CD4-positive, alpha-beta memory T cell (primary cell): ENCODE results near the gene PIK3CB. TPM values are rescaled to one million over a fixed set of nuclear protein-coding genes. Genes with fewer than 3 reads are reported as not detected.

ENCODE experiments used
- CTCF ChIA-PET: fragments of 350-600 bp; sonication (Branson Sonifier 250); formaldehyde crosslinking; loops from one replicate; lab custom pipeline; 2021; ENCODE audit warnings: inconsistent platforms; ENCODE audit not compliant: partially characterized antibody; lab: Charles Lee
- POLR2A ChIA-PET: fragments of 350-600 bp; sonication (Branson Sonifier 250); formaldehyde crosslinking; loops from one replicate; lab custom pipeline; 2021; ENCODE audit not compliant: partially characterized antibody; lab: Charles Lee
- DNase-seq, 5 donors: peaks; one replicate each; pipeline versions ENCODE4 v3.0.0 to v3.0.0-alpha.2; 2020 to 2022; ENCODE audit warnings: mixed read lengths in 1 of 5
- H3K27ac ChIP-seq: one replicate; pipeline ENCODE4 v1.7.0; 2013; ENCODE audit warnings: low read depth, low read length
- H3K27me3 ChIP-seq: 2 replicates; pipeline ENCODE4 v1.7.0; 2013; ENCODE audit warnings: mild to moderate bottlenecking, low read length, moderate library complexity; ENCODE audit not compliant: insufficient read depth
- H3K36me3 ChIP-seq: 2 replicates; pipeline ENCODE4 v1.7.0; 2013; ENCODE audit warnings: mild to moderate bottlenecking, low read length, moderate library complexity; ENCODE audit not compliant: insufficient read depth
- H3K4me1 ChIP-seq: 2 replicates; pipeline ENCODE4 v1.7.0; 2013; ENCODE audit warnings: mild to moderate bottlenecking, low read length, moderate library complexity; ENCODE audit not compliant: insufficient read depth
- H3K4me3 ChIP-seq, 2 donors: one replicate each; pipeline ENCODE4 v1.7.0; 2013; ENCODE audit warnings: low read length in 2 of 2, mild to moderate bottlenecking in 1 of 2
- H3K9me3 ChIP-seq, 2 donors: one replicate each; pipeline ENCODE4 v1.7.0; 2013; ENCODE audit warnings: low read length in 2 of 2, control low read depth in 1 of 2; ENCODE audit not compliant: control insufficient read depth in 1 of 2
- H3K27ac Mint-ChIP-seq, 7 donors: one replicate each; pipeline ENCODE4 v1.8.0; 2020 to 2021; ENCODE audit warnings: mixed read lengths in 7 of 7, mild to moderate bottlenecking in 6 of 7, inconsistent platforms in 3 of 7, moderate library complexity in 3 of 7
- H3K27me3 Mint-ChIP-seq, 2 donors: one replicate each; pipeline ENCODE4 v1.8.0; 2020 to 2021; ENCODE audit warnings: mixed read lengths in 2 of 2
- H3K36me3 Mint-ChIP-seq, 2 donors: one replicate each; pipeline ENCODE4 v1.8.0; 2020 to 2021; ENCODE audit warnings: mixed read lengths in 2 of 2, inconsistent platforms in 1 of 2, mild to moderate bottlenecking in 1 of 2
- H3K4me1 Mint-ChIP-seq, 4 donors: one replicate each; pipeline ENCODE4 v1.8.0; 2020 to 2021; ENCODE audit warnings: mixed read lengths in 4 of 4, mild to moderate bottlenecking in 1 of 4
- H3K4me3 Mint-ChIP-seq, 8 donors: one replicate each; pipeline ENCODE4 v1.8.0; 2020 to 2021; ENCODE audit warnings: mixed read lengths in 8 of 8, mild to moderate bottlenecking in 7 of 8, moderate library complexity in 6 of 8, inconsistent platforms in 3 of 8
- H3K9me3 Mint-ChIP-seq, 8 donors: one replicate each; pipeline ENCODE4 v1.8.0; 2020 to 2021; ENCODE audit warnings: mixed read lengths in 8 of 8, mild to moderate bottlenecking in 5 of 8, inconsistent platforms in 3 of 8, moderate library complexity in 1 of 8
- intact Hi-C: fragments of 100-400 bp; cut with micrococcal nuclease; formaldehyde crosslinking; loops from one replicate; pipeline ENCODE4 v1.15.1; 2023
- polyA plus RNA-seq, 2 donors: library from polyadenylated mRNA; unstranded; fragments of 300-500 nt; fragmentation: Illumina TruSeq; gene quantifications; one replicate each; pipeline ENCODE4 v1.2.3, GENCODE V29; 2021
- total RNA-seq, 2 experiments: library from RNA; stranded (reverse); gene quantifications; one replicate each; pipeline ENCODE4 v1.2.3, GENCODE V29; 2021

The PIK3CB gene
- total and polyA plus RNA-seq, 4 experiments from 2014 or later: 14.4 to 52.1 (median 34.4) TPM

- CTCF ChIA-PET: interaction anchor here (1.5 to 3.0 kb wide), 2 partner anchors 147 to 155 kb away, joined by 7 to 15 read pairs; no protein-coding TSS in a partner anchor
- DNase-seq: no peak
- intact Hi-C loops: no loop called here
- POLR2A ChIA-PET: interaction anchor here (1.2 kb wide), 1 partner anchor 12 kb away, joined by 7 read pairs; no protein-coding TSS in a partner anchor
- H3K9me3 Mint-ChIP-seq: peaks cover 0 to 6% (median 0%) of the 10 kb centered on the region in 8 donors
- Histone ChIP-seq H3K27ac (no peak overlapping the region), H3K36me3 (no peaks in the 10 kb centered on the region), H3K9me3 (peaks cover 0 to 11% of the 10 kb centered on the region in 2 donors), H3K27me3 (no peaks in the 10 kb centered on the region), H3K4me1 (peaks cover 13% of the 10 kb centered on the region), H3K4me3 (no peak overlapping the region)
- H3K4me1 Mint-ChIP-seq: peaks cover 13 to 19% (median 14%) of the 10 kb centered on the region in 4 donors
- H3K4me3 Mint-ChIP-seq: no peak overlapping the region
- H3K27ac Mint-ChIP-seq: no peak overlapping the region
- no peaks in the 10 kb centered on the region for H3K27me3 Mint-ChIP-seq
- H3K36me3 Mint-ChIP-seq: peaks cover 26 to 31% of the 10 kb centered on the region in 2 donors
These were observed 65.8 kb downstream of the PIK3CB start for GRCh38 chr3:138768946-138769345.

- ChIA-PET CTCF (interaction anchor here (1.1 to 1.8 kb wide), 2 partner anchors 8 to 148 kb away, joined by 3 to 4 read pairs; no protein-coding TSS in a partner anchor), POLR2A (interaction anchor here (1.5 kb wide), 1 partner anchor 174 kb away, joined by 3 read pairs; the partner anchor contains the start of gene CEP70)
- no peak for DNase-seq
- no peaks in the 10 kb centered on the region for H3K36me3 ChIP-seq
- no peak overlapping the region for H3K4me3 ChIP-seq
- H3K9me3 Mint-ChIP-seq: peaks cover 0 to 6% (median 0%) of the 10 kb centered on the region in 8 donors
- H3K27ac ChIP-seq: no peak overlapping the region
- intact Hi-C loops: no loop called here
- H3K27me3 Mint-ChIP-seq: no peaks in the 10 kb centered on the region
- H3K4me3 Mint-ChIP-seq: no peak overlapping the region
- H3K27me3 ChIP-seq: no peaks in the 10 kb centered on the region
- H3K4me1 ChIP-seq: peaks cover 13% of the 10 kb centered on the region
- H3K9me3 ChIP-seq: peaks cover 0 to 11% of the 10 kb centered on the region in 2 donors
- peaks cover 13 to 19% (median 15%) of the 10 kb centered on the region in 4 donors for H3K4me1 Mint-ChIP-seq
- peaks cover 23 to 27% of the 10 kb centered on the region in 2 donors for H3K36me3 Mint-ChIP-seq
- no peak overlapping the region for H3K27ac Mint-ChIP-seq
These were observed 66.6 kb downstream of the PIK3CB start for GRCh38 chr3:138768125-138768524.

DNA sequence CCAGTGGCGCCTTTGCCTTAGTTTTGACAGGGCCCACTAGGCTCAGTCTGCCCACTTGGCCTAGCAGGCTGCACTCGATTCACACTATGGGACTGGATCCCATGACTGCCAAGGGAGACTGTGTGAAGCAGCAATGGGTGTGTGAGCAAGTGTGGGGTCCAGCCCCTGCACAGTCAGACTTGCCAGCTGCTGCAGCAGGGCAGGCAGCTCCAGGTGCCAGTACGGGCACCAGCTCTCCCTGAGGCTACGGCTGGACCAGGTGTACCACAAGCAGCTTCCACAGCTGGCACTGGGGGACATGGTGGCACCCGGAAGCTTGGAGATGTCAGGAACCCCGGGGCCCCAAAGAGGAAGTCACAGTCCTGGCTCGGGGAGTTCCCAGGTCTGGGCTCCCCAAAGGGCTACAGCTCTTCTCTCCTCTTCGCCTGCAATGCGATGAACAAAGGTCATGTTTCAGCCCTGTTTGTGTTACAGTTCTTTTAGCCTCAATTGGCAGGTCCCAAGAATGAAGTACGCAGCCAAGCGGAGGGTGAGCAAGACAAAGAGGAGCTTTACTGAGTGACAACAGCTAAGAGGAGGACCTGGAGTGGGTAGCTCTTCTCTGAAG lies 67.1 kb downstream of the PIK3CB start:
- Histone ChIP-seq H3K4me1 (peaks cover 13% of the 10 kb centered on the region), H3K4me3 (no peak overlapping the region), H3K27me3 (no peaks in the 10 kb centered on the region), H3K27ac (no peak overlapping the region), H3K36me3 (no peaks in the 10 kb centered on the region), H3K9me3 (peaks cover 0 to 11% of the 10 kb centered on the region in 2 donors)
- H3K4me1 Mint-ChIP-seq: peaks cover 13 to 20% (median 15%) of the 10 kb centered on the region in 4 donors
- intact Hi-C loops: no loop called here
- ChIA-PET POLR2A (interaction anchor here (1.5 kb wide), 1 partner anchor 173 kb away, joined by 3 read pairs; the partner anchor contains the start of gene CEP70), CTCF (interaction anchor here (1.1 to 1.8 kb wide), 2 partner anchors 9 to 148 kb away, joined by 3 to 4 read pairs; no protein-coding TSS in a partner anchor)
- peaks cover 0 to 6% (median 0%) of the 10 kb centered on the region in 8 donors for H3K9me3 Mint-ChIP-seq
- H3K27ac Mint-ChIP-seq: no peak overlapping the region
- H3K4me3 Mint-ChIP-seq: no peak overlapping the region
- no peaks in the 10 kb centered on the region for H3K27me3 Mint-ChIP-seq
- H3K36me3 Mint-ChIP-seq: peaks cover 23 to 27% of the 10 kb centered on the region in 2 donors
- no peak for DNase-seq

DNA sequence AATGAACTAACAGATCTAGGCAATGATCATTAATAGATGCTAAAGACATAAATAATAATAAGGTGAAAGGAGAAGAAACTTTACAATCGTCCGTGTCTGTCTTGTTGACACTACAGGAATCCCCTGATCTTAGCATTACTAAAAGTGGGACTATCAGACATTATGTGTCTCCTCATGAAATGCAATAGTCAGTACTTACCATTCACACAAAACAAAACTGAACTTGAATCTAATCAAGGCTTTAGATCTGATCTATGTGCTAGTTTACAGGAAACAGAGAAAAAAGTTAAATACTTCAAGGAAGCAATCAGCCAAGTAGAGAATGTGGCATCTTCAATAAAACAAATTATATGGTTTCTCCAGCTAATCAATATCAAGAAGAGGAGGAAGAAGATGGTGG lies 73.7 kb downstream of the PIK3CB start:
- Mint-ChIP-seq H3K4me3 (peak overlapping the region in 2 of 8 donors; percentile 29 to 66), H3K36me3 (peaks cover 25% of the 10 kb centered on the region in 2 donors), H3K27me3 (no peaks in the 10 kb centered on the region), H3K27ac (peak overlapping the region in 5 of 7 donors; percentile 1 to 81 (median 44)), H3K4me1 (peaks cover 21 to 51% (median 33%) of the 10 kb centered on the region in 4 donors), H3K9me3 (no peaks in the 10 kb centered on the region)
- no peak overlapping the region for H3K4me3 ChIP-seq
- no peaks in the 10 kb centered on the region for H3K9me3 ChIP-seq
- intact Hi-C loops: no loop called here
- H3K27ac ChIP-seq: no peak overlapping the region
- CTCF ChIA-PET: no interaction called here
- no peak for DNase-seq
- H3K36me3 ChIP-seq: no peaks in the 10 kb centered on the region
- POLR2A ChIA-PET: no interaction called here
- H3K27me3 ChIP-seq: no peaks in the 10 kb centered on the region
- peaks cover 10% of the 10 kb centered on the region for H3K4me1 ChIP-seq

DNA sequence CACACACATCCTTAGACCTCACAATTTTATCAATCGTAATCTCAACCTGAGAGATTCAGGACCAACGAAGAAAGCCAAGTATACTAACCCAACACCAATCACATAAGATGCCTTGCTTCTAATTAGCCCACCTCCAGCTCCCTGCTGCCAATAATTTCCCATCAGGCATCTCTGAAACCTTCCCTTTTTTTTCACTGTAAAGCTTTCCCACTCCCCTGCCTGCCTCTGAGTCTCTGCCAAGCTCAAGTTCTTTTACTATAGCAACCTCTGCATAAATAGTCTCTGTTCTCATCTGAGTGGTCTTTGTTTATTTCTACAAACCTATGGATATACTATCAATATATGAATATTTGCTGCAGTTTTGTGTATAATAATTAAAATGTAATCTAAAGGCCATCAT lies 86.5 kb downstream of the PIK3CB start:
- no peaks in the 10 kb centered on the region for H3K4me1 ChIP-seq
- POLR2A ChIA-PET: no interaction called here
- intact Hi-C loops: no loop called here
- Mint-ChIP-seq H3K27ac (peak overlapping the region in 2 of 7 donors; percentile 15 to 62), H3K27me3 (no peaks in the 10 kb centered on the region), H3K4me1 (peaks cover 0 to 7% (median 5%) of the 10 kb centered on the region in 4 donors), H3K36me3 (peaks cover 9 to 31% of the 10 kb centered on the region in 2 donors), H3K9me3 (no peaks in the 10 kb centered on the region), H3K4me3 (no peak overlapping the region)
- no peaks in the 10 kb centered on the region for H3K9me3 ChIP-seq
- H3K27me3 ChIP-seq: no peaks in the 10 kb centered on the region
- H3K4me3 ChIP-seq: no peak overlapping the region
- no peak overlapping the region for H3K27ac ChIP-seq
- no peaks in the 10 kb centered on the region for H3K36me3 ChIP-seq
- no peak for DNase-seq
- CTCF ChIA-PET: no interaction called here

DNA sequence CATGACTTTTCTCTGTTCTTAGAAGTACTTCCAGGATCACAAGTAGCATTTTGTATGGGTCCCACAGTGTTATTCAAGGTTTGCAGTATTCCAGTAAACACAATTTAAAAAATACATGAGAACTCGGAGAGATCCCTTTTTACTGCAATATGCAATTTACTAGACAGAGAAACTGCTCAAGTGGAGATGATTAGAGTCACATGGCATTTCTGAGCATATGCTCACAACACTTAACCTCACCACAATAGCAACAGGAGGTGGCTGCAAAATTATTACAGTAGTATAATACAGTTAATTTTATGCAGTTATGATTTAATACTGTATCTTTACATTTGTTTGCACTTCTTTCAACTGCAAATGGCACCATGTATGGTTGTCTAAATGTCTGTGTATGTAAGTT lies 87.5 kb downstream of the PIK3CB start:
- Histone ChIP-seq H3K27ac (no peak overlapping the region), H3K27me3 (no peaks in the 10 kb centered on the region), H3K4me3 (no peak overlapping the region), H3K4me1 (no peaks in the 10 kb centered on the region), H3K9me3 (no peaks in the 10 kb centered on the region), H3K36me3 (no peaks in the 10 kb centered on the region)
- CTCF ChIA-PET: interaction anchor here (1.2 kb wide), 1 partner anchor 177 kb away, joined by 3 read pairs; no protein-coding TSS in a partner anchor
- Mint-ChIP-seq H3K9me3 (no peaks in the 10 kb centered on the region), H3K4me3 (no peak overlapping the region), H3K36me3 (peaks cover 14 to 32% of the 10 kb centered on the region in 2 donors), H3K4me1 (peaks cover 0 to 7% (median 5%) of the 10 kb centered on the region in 4 donors), H3K27me3 (no peaks in the 10 kb centered on the region), H3K27ac (peak overlapping the region in 1 of 7 donors; percentile 3)
- intact Hi-C loops: no loop called here
- POLR2A ChIA-PET: no interaction called here
- no peak for DNase-seq

DNA sequence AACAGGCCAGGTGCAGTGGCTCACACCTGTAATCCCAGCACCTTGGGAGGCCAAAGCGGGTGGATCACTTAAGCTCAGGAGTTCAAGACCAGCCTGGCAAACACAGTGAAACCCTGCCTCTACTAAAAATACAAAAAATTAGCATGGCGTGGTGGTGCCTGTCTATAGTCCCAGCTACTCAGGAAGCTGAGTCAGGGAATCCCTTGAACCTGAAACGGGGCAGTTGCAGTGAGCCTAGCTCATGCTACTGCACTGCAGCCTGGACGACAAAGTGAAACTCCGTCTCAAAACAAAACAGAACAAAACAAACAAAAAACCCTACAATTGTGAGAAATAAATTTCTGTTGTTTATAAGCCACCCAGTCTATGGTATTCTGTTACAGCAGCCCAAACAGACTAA lies 94.7 kb downstream of the PIK3CB start:
- no peak overlapping the region for H3K27ac ChIP-seq
- Mint-ChIP-seq H3K27me3 (no peaks in the 10 kb centered on the region), H3K36me3 (peaks cover 32 to 44% of the 10 kb centered on the region in 2 donors), H3K4me3 (no peak overlapping the region), H3K27ac (peak overlapping the region in 1 of 7 donors; percentile 35), H3K9me3 (no peaks in the 10 kb centered on the region), H3K4me1 (peaks cover 0 to 9% (median 8%) of the 10 kb centered on the region in 4 donors)
- H3K27me3 ChIP-seq: no peaks in the 10 kb centered on the region
- ChIA-PET POLR2A (interaction anchor here (0.6 kb wide), 1 partner anchor 41 kb away, joined by 3 read pairs; no protein-coding TSS in a partner anchor), CTCF (interaction anchor here (0.8 to 3.1 kb wide), 3 partner anchors 10 to 183 kb away, joined by 3 to 12 read pairs (median 5); no protein-coding TSS in a partner anchor)
- H3K4me3 ChIP-seq: no peak overlapping the region
- DNase-seq: no peak
- no peaks in the 10 kb centered on the region for H3K4me1 ChIP-seq
- no peaks in the 10 kb centered on the region for H3K9me3 ChIP-seq
- H3K36me3 ChIP-seq: peaks cover 6% of the 10 kb centered on the region
- intact Hi-C loops: no loop called here
